HTR-8/SVneo (cell line): ENCODE measurements around the gene RALGPS1.
"Not testable (repeated sequence)": the region's sequence is repeated elsewhere in the genome, so short reads cannot be mapped to it uniquely, and the experiment has no call there.

Source experiments
- DNase-seq: peaks from one replicate; pipeline ENCODE4 v3.0.0; 2011; ENCODE audit warnings: low spot score, mixed read lengths; ENCODE audit not compliant: insufficient read length
- FAIRE-seq: peaks from 2 replicates; lab custom pipeline; 2011; peaks lifted over from hg19 to GRCh38; lab: Jason Lieb, UNC

RALGPS1 gene

GRCh38 chr9:127162864-127163365, 248.3 kb downstream of the RALGPS1 start:
- DNase-seq, result no peak
- FAIRE-seq, result no peak

GRCh38 chr9:127163409-127163808, 248.8 kb downstream of the RALGPS1 start:
- no peak for DNase-seq
- FAIRE-seq, result no peak

GRCh38 chr9:127165116-127165515, 250.5 kb downstream of the RALGPS1 start:
- no peak for DNase-seq

GRCh38 chr9:127166111-127166510, 251.5 kb downstream of the RALGPS1 start:
- DNase-seq, result no peak
- FAIRE-seq, result no peak

More at GRCh38 chr9:127165116-127165515, 250.5 kb downstream of the RALGPS1 start:
- FAIRE-seq, result no peak

- FAIRE-seq, result no peak
- DNase-seq, result no peak
Measured at GRCh38 chr9:127166651-127167524, 252.3 kb downstream of the RALGPS1 start.

GRCh38 chr9:127167560-127168326, 253.2 kb downstream of the RALGPS1 start:
- FAIRE-seq, result no peak
- DNase-seq, result no peak

GRCh38 chr9:127168756-127169574, 254.4 kb downstream of the RALGPS1 start:
- DNase-seq (no peak), FAIRE-seq (no peak)

- no peak for DNase-seq
- FAIRE-seq, result no peak
Measured at GRCh38 chr9:127169575-127169883, 254.9 kb downstream of the RALGPS1 start.

GRCh38 chr9:127170103-127170502, 255.5 kb downstream of the RALGPS1 start:
- FAIRE-seq (no peak), DNase-seq (no peak)

- FAIRE-seq, result no peak
- no peak for DNase-seq
Measured at GRCh38 chr9:127170652-127171051, 256.1 kb downstream of the RALGPS1 start.

GRCh38 chr9:127171348-127171747, 256.8 kb downstream of the RALGPS1 start:
- FAIRE-seq, DNase-seq: not testable (repeated sequence)

- FAIRE-seq, result no peak
Measured at GRCh38 chr9:127172066-127172707, 257.6 kb downstream of the RALGPS1 start.

GRCh38 chr9:127173063-127173462, 258.5 kb downstream of the RALGPS1 start:
- DNase-seq, result no peak
- no peak for FAIRE-seq

More at GRCh38 chr9:127172066-127172707, 257.6 kb downstream of the RALGPS1 start:
- no peak for DNase-seq

- no peak for DNase-seq
- no peak for FAIRE-seq
Measured at GRCh38 chr9:127174386-127175318, 260.1 kb downstream of the RALGPS1 start.

- DNase-seq (no peak), FAIRE-seq (no peak)
Measured at GRCh38 chr9:127175319-127175715, 260.7 kb downstream of the RALGPS1 start.

- no peak for DNase-seq
- no peak for FAIRE-seq
Measured at GRCh38 chr9:127175764-127176163, 261.2 kb downstream of the RALGPS1 start.

- FAIRE-seq (no peak), DNase-seq (no peak)
Measured at GRCh38 chr9:127176631-127177030, 262.0 kb downstream of the RALGPS1 start.

GRCh38 chr9:127177231-127177630, 262.6 kb downstream of the RALGPS1 start:
- FAIRE-seq (no peak), DNase-seq (no peak)
